GM19351 (cell line): ENCODE data around the gene PACSIN1.

ENCODE experiments used
- ATAC-seq: cut with Tn5 transposase; IDR thresholded peaks from one replicate; pipeline ENCODE4 v1.9.1; 2021; ENCODE audit warnings: mild to moderate bottlenecking, moderate library complexity; ENCODE audit not compliant: unreplicated experiment

The PACSIN1 gene

GRCh38 chr6:34578445-34579262 lies 112.8 kb downstream of the PACSIN1 start:
- ATAC-seq = no peak

- no peak for ATAC-seq
Observed at GRCh38 chr6:34580707-34581560, 115.1 kb downstream of the PACSIN1 start.

- ATAC-seq = no peak
Observed at GRCh38 chr6:34581561-34581920, 115.7 kb downstream of the PACSIN1 start.

- ATAC-seq = no peak
Observed at GRCh38 chr6:34583461-34583860, 117.6 kb downstream of the PACSIN1 start.

GRCh38 chr6:34583861-34584604 lies 118.2 kb downstream of the PACSIN1 start:
- ATAC-seq = no peak

GRCh38 chr6:34584694-34585093 lies 118.8 kb downstream of the PACSIN1 start:
- no peak for ATAC-seq
